CD14-positive monocyte (primary cell): ENCODE results near the gene HDAC8. TPM values are rescaled to one million over a fixed set of nuclear protein-coding genes. Genes with fewer than 3 reads are reported as not detected.

ENCODE experiments used
- DNase-seq, 3 donors: peaks; one replicate each; pipeline ENCODE4 v3.0.0-alpha.2; 2011 to 2022
- H2AFZ ChIP-seq: 2 replicates; pipeline ENCODE4 v1.6.0; 2012; ENCODE audit warnings: mild to moderate bottlenecking, low read depth, low read length, inconsistent platforms; ENCODE audit not compliant: insufficient read depth, poor library complexity, severe bottlenecking
- H3K27ac ChIP-seq, 2 donors: 1 replicate in 1 of 2; 2 replicates in 1 of 2; pipeline ENCODE4 v1.5.1; 2012 to 2013; ENCODE audit warnings: low read length in 2 of 2, control low read depth in 1 of 2, inconsistent platforms in 1 of 2, low read depth in 1 of 2, mild to moderate bottlenecking in 1 of 2
- H3K27me3 ChIP-seq, 2 donors: one replicate each; pipeline versions ENCODE4 v1.6.0 to v1.6.1; 2011 to 2013; ENCODE audit warnings: low read length in 2 of 2; ENCODE audit not compliant: control insufficient read depth in 2 of 2, insufficient read depth in 2 of 2
- H3K36me3 ChIP-seq, 2 donors: replicated peaks in 1 of 2; 1 replicate in 1 of 2; 2 replicates in 1 of 2; pipeline versions ENCODE4 v1.5.1 to v1.6.1; 2012 to 2013; ENCODE audit warnings: low read length in 2 of 2, control low read depth in 1 of 2, inconsistent platforms in 1 of 2, mild to moderate bottlenecking in 1 of 2; ENCODE audit not compliant: insufficient read depth in 2 of 2, control insufficient read depth in 1 of 2
- H3K4me1 ChIP-seq, 2 donors: 1 replicate in 1 of 2; 2 replicates in 1 of 2; pipeline versions ENCODE4 v1.5.1 to v1.6.1; 2012 to 2013; ENCODE audit warnings: low read length in 2 of 2, control low read depth in 1 of 2, inconsistent platforms in 1 of 2, mild to moderate bottlenecking in 1 of 2, moderate library complexity in 1 of 2; ENCODE audit not compliant: insufficient read depth in 2 of 2, control insufficient read depth in 1 of 2
- H3K4me2 ChIP-seq: replicated peaks from 2 replicates; pipeline ENCODE3; 2012; ENCODE audit warnings: low read length, moderate library complexity, mild to moderate bottlenecking; ENCODE audit not compliant: poor library complexity, severe bottlenecking; ENCODE audit errors: extremely low read depth
- H3K4me3 ChIP-seq, 3 experiments: fragments of 200-600 bp in 1 of 3; sonication (generic) in 1 of 3; replicated peaks in 1 of 3; 1 replicate in 2 of 3; 2 replicates in 1 of 3; pipeline ENCODE4 v1.5.1; 2011 to 2013; ENCODE audit warnings: low read length in 3 of 3, mild to moderate bottlenecking in 3 of 3, control low read depth in 2 of 3, low read depth in 2 of 3, inconsistent platforms in 1 of 3, moderate library complexity in 1 of 3
- H3K79me2 ChIP-seq: 2 replicates; pipeline ENCODE4 v1.6.0; 2012; ENCODE audit warnings: mild to moderate bottlenecking, control low read depth, inconsistent platforms, low read length, moderate library complexity; ENCODE audit not compliant: insufficient read depth
- H3K9ac ChIP-seq: 2 replicates; pipeline ENCODE4 v1.6.0; 2017; ENCODE audit warnings: low read length, mild to moderate bottlenecking; ENCODE audit not compliant: insufficient read depth, poor library complexity, severe bottlenecking
- H3K9me3 ChIP-seq, 2 donors: replicated peaks in 1 of 2; 1 replicate in 1 of 2; 2 replicates in 1 of 2; pipeline versions ENCODE4 v1.5.1 to v1.6.1; 2012 to 2013; ENCODE audit warnings: low read length in 2 of 2, control low read depth in 1 of 2; ENCODE audit not compliant: control insufficient read depth in 1 of 2, insufficient read depth in 1 of 2
- H4K20me1 ChIP-seq: 2 replicates; pipeline ENCODE4 v1.6.0; 2012; ENCODE audit warnings: mild to moderate bottlenecking, low read length, control low read depth, moderate library complexity; ENCODE audit not compliant: insufficient read depth
- H3K27ac Mint-ChIP-seq, 7 donors: one replicate each; pipeline ENCODE4 v1.8.0; 2020; ENCODE audit warnings: mild to moderate bottlenecking in 7 of 7, mixed read lengths in 7 of 7, moderate library complexity in 6 of 7, inconsistent platforms in 2 of 7
- H3K27me3 Mint-ChIP-seq, 3 donors: one replicate each; pipeline ENCODE4 v1.8.0; 2021 to 2022; ENCODE audit warnings: low read depth in 3 of 3, mild to moderate bottlenecking in 3 of 3, mixed read lengths in 3 of 3, moderate library complexity in 3 of 3, inconsistent platforms in 1 of 3
- H3K36me3 Mint-ChIP-seq, 2 donors: one replicate each; pipeline ENCODE4 v1.8.0; 2020; ENCODE audit warnings: mixed read lengths in 2 of 2, inconsistent platforms in 1 of 2, mild to moderate bottlenecking in 1 of 2
- H3K4me1 Mint-ChIP-seq: one replicate; pipeline ENCODE4 v1.8.0; 2020; ENCODE audit warnings: mild to moderate bottlenecking, mixed read lengths
- H3K4me3 Mint-ChIP-seq, 2 donors: one replicate each; pipeline ENCODE4 v1.8.0; 2020; ENCODE audit warnings: mild to moderate bottlenecking in 2 of 2, mixed read lengths in 2 of 2, moderate library complexity in 1 of 2
- H3K9me3 Mint-ChIP-seq, 7 donors: one replicate each; pipeline ENCODE4 v1.8.0; 2020 to 2022; ENCODE audit warnings: mixed read lengths in 7 of 7, mild to moderate bottlenecking in 6 of 7, moderate library complexity in 6 of 7, inconsistent platforms in 2 of 7
- intact Hi-C, 2 donors: fragments of 100-400 bp; cut with micrococcal nuclease; formaldehyde crosslinking; loops; one replicate each; pipeline versions ENCODE4 v1.15.0 to v1.15.1; 2023
- polyA plus RNA-seq, 3 donors: library from polyadenylated mRNA; depleted of rRNA in 1 of 3; unstranded in 2 of 3; stranded (reverse) in 1 of 3; fragments of 300-500 nt in 2 of 3; fragments of >200 nt in 1 of 3; fragmentation: Illumina TruSeq in 2 of 3; gene quantifications; 1 replicate in 2 of 3; 2 replicates in 1 of 3; pipeline ENCODE4 v1.2.3, GENCODE V29; 2012 to 2021
- TF ChIP-seq, protein P1 (sequence below): fragments of 200-600 bp; IDR thresholded peaks from one replicate; pipeline ENCODE4 v1.8.0; 2022; ENCODE audit warnings: antibody characterized with exemption, mild to moderate bottlenecking

The HDAC8 gene
- polyA plus RNA-seq, 3 donors, result 14.3 to 22.9 (median 20.5) TPM

GRCh38 chrX:72402614-72403013 lies 170.0 kb downstream of the HDAC8 start:
- Histone ChIP-seq H4K20me1 (no peaks in the 10 kb centered on the region), H3K79me2 (no peaks in the 10 kb centered on the region), H3K9me3 (no peaks in the 10 kb centered on the region), H3K9ac (no peak overlapping the region), H3K4me2 (no peak overlapping the region), H2AFZ (no peak overlapping the region), H3K27ac (no peak overlapping the region), H3K4me1 (no peaks in the 10 kb centered on the region), H3K36me3 (no peaks in the 10 kb centered on the region), H3K4me3 (no peak overlapping the region), H3K27me3 (no peaks in the 10 kb centered on the region)
- peaks cover 6% of the 10 kb centered on the region for H3K4me1 Mint-ChIP-seq
- H3K36me3 Mint-ChIP-seq, result peaks cover 10 to 12% of the 10 kb centered on the region in 2 donors
- intact Hi-C loops, result no loop called here
- no peak overlapping the region for H3K4me3 Mint-ChIP-seq
- DNase-seq, result no peak
- peaks cover 0 to 2% (median 0%) of the 10 kb centered on the region in 3 donors for H3K27me3 Mint-ChIP-seq
- TF ChIP-seq, protein P1, sequence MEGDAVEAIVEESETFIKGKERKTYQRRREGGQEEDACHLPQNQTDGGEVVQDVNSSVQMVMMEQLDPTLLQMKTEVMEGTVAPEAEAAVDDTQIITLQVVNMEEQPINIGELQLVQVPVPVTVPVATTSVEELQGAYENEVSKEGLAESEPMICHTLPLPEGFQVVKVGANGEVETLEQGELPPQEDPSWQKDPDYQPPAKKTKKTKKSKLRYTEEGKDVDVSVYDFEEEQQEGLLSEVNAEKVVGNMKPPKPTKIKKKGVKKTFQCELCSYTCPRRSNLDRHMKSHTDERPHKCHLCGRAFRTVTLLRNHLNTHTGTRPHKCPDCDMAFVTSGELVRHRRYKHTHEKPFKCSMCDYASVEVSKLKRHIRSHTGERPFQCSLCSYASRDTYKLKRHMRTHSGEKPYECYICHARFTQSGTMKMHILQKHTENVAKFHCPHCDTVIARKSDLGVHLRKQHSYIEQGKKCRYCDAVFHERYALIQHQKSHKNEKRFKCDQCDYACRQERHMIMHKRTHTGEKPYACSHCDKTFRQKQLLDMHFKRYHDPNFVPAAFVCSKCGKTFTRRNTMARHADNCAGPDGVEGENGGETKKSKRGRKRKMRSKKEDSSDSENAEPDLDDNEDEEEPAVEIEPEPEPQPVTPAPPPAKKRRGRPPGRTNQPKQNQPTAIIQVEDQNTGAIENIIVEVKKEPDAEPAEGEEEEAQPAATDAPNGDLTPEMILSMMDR, result no peak
- peaks cover 0 to 13% (median 2%) of the 10 kb centered on the region in 7 donors for H3K9me3 Mint-ChIP-seq
- no peak overlapping the region for H3K27ac Mint-ChIP-seq

GRCh38 chrX:72399816-72400215 lies 172.8 kb downstream of the HDAC8 start:
- no peak overlapping the region for H3K4me2 ChIP-seq
- TF ChIP-seq, protein P1, result no peak
- no peaks in the 10 kb centered on the region for H3K36me3 ChIP-seq
- H3K27ac Mint-ChIP-seq, result no peak overlapping the region
- H4K20me1 ChIP-seq, result no peaks in the 10 kb centered on the region
- H3K4me1 ChIP-seq, result peaks cover 9 to 13% of the 10 kb centered on the region in 2 donors
- H3K9ac ChIP-seq, result no peak overlapping the region
- peaks cover 3% of the 10 kb centered on the region in 2 donors for H3K36me3 Mint-ChIP-seq
- no peak overlapping the region for H3K27ac ChIP-seq
- peaks cover 0 to 6% (median 2%) of the 10 kb centered on the region in 3 donors for H3K27me3 Mint-ChIP-seq
- no peaks in the 10 kb centered on the region for H3K9me3 ChIP-seq
- DNase-seq, result no peak
- H3K4me1 Mint-ChIP-seq, result peaks cover 21% of the 10 kb centered on the region
- no peak overlapping the region for H2AFZ ChIP-seq
- H3K79me2 ChIP-seq, result no peaks in the 10 kb centered on the region
- intact Hi-C loops, result no loop called here
- H3K4me3 Mint-ChIP-seq, result no peak overlapping the region
- no peaks in the 10 kb centered on the region for H3K27me3 ChIP-seq
- no peak overlapping the region for H3K4me3 ChIP-seq
- peaks cover 0 to 8% (median 2%) of the 10 kb centered on the region in 7 donors for H3K9me3 Mint-ChIP-seq
